GM12878 (cell line): ENCODE results near the gene FSTL4. TPM values are rescaled to one million over a fixed set of nuclear protein-coding genes. Genes with fewer than 3 reads are reported as not detected.

Source experiments
- ATAC-seq: fragments of 200-7000 bp; cut with Tn5 transposase; 3 replicates; pipeline ENCODE4 v1.9.1; 2020; ENCODE audit warnings: mild to moderate bottlenecking, moderate library complexity
- BruUV-seq: library from RNA; stranded (reverse); fragments of 400-500 nt; replicated peaks from 2 replicates; lab custom pipeline; 2021; lab: Mats Ljungman, UMichigan
- CTCF ChIA-PET: fragments of 300-600 bp; sonication (Branson Sonifier 250); formaldehyde crosslinking; extraction: SDS; loops from one replicate; lab custom pipeline; 2021; ENCODE audit warnings: inconsistent platforms; lab: Yijun Ruan, JAX
- POLR2A ChIA-PET: fragments of 350-600 bp; formaldehyde crosslinking; extraction: SDS; loops from one replicate; lab custom pipeline; 2021; ENCODE audit warnings: inconsistent platforms; lab: Charles Lee
- RAD21 ChIA-PET: fragments of 300-600 bp; sonication (Branson Sonifier 250); formaldehyde crosslinking; loops from one replicate; lab custom pipeline; 2023; ENCODE audit warnings: antibody characterized with exemption; ENCODE audit not compliant: unreplicated experiment; lab: Charles Lee
- SMC1A ChIA-PET: fragments of 300-600 bp; sonication (Branson Sonifier 250); formaldehyde crosslinking; loops from one replicate; lab custom pipeline; 2023; ENCODE audit not compliant: unreplicated experiment, uncharacterized antibody; lab: Charles Lee
- DNase-seq: peaks from one replicate; pipeline ENCODE4 v3.0.0-alpha.2; 2011; ENCODE audit warnings: low read depth, low spot score
- FAIRE-seq: peaks from 3 replicates; lab custom pipeline; 2011; peaks lifted over from hg19 to GRCh38; lab: Jason Lieb, UNC
- H2AFZ ChIP-seq: 2 replicates; pipeline ENCODE4 v1.6.0; 2011; ENCODE audit warnings: low read depth, low read length, control low read depth; ENCODE audit not compliant: control insufficient read depth
- H3K27ac ChIP-seq: 2 replicates; pipeline ENCODE4 v1.5.1; 2011; ENCODE audit warnings: control low read depth; ENCODE audit not compliant: control insufficient read depth, insufficient read depth
- H3K27me3 ChIP-seq, 2 experiments: replicated peaks in 1 of 2; 2 replicates each; pipeline versions ENCODE4 v1.6.0 to v1.6.1; 2011; ENCODE audit warnings: low read length in 1 of 2; ENCODE audit not compliant: control insufficient read depth in 2 of 2, insufficient read depth in 2 of 2
- H3K36me3 ChIP-seq, 2 experiments: 2 replicates each; pipeline ENCODE4 v1.5.1; 2011; ENCODE audit warnings: low read length in 1 of 2; ENCODE audit not compliant: control insufficient read depth in 2 of 2, insufficient read depth in 2 of 2
- H3K4me1 ChIP-seq: 2 replicates; pipeline ENCODE4 v1.6.1; 2011; ENCODE audit warnings: mild to moderate bottlenecking, low read length, moderate library complexity, mixed read lengths; ENCODE audit not compliant: control insufficient read depth, insufficient read depth
- H3K4me2 ChIP-seq: 2 replicates; pipeline ENCODE4 v1.6.0; 2011; ENCODE audit warnings: control low read depth; ENCODE audit not compliant: control insufficient read depth, insufficient read depth
- H3K4me3 ChIP-seq: fragments of 200-600 bp; sonication (generic); 2 replicates; pipeline ENCODE4 v1.5.1; 2016
- H3K79me2 ChIP-seq: 2 replicates; pipeline ENCODE4 v1.6.0; 2011; ENCODE audit warnings: low read length; ENCODE audit not compliant: control insufficient read depth, insufficient read depth
- H3K9ac ChIP-seq: 2 replicates; pipeline ENCODE4 v1.8.0; 2011; ENCODE audit warnings: low read length, control low read depth, mixed read lengths; ENCODE audit not compliant: control insufficient read depth, insufficient read depth
- H3K9me3 ChIP-seq: replicated peaks from 3 replicates; pipeline ENCODE4 v1.5.1; 2011; ENCODE audit warnings: mild to moderate bottlenecking, low read length; ENCODE audit not compliant: control insufficient read depth, insufficient read depth
- H4K20me1 ChIP-seq: 2 replicates; pipeline ENCODE4 v1.6.0; 2011; ENCODE audit not compliant: control insufficient read depth, insufficient read depth
- CREM ChIP-seq: IDR thresholded peaks from 2 replicates; pipeline ENCODE4 v1.6.1; 2014; ENCODE audit warnings: antibody characterized with exemption, low read depth
- ESRRA ChIP-seq: IDR thresholded peaks from 2 replicates; pipeline ENCODE4 v1.6.1; 2012; ENCODE audit warnings: mild to moderate bottlenecking, low read length, improper control_type of control experiment
- GATAD2B ChIP-seq: fragments of 450-650 bp; conservative IDR thresholded peaks from 2 replicates; pipeline ENCODE4 v1.6.1; 2017; ENCODE audit warnings: low read depth, mild to moderate bottlenecking, moderate library complexity
- IKZF1 ChIP-seq: fragments of 450-650 bp; conservative IDR thresholded peaks from 2 replicates; pipeline ENCODE4 v1.6.1; 2017; ENCODE audit warnings: antibody characterized with exemption, mild to moderate bottlenecking
- JUNB ChIP-seq: IDR thresholded peaks from 2 replicates; pipeline ENCODE4 v1.6.1; 2016; ENCODE audit warnings: antibody characterized with exemption, mild to moderate bottlenecking
- MEF2B ChIP-seq: fragments of 450-650 bp; IDR thresholded peaks from 2 replicates; pipeline ENCODE4 v1.6.1; 2018; ENCODE audit warnings: mild to moderate bottlenecking, moderate library complexity; ENCODE audit not compliant: partially characterized antibody, poor library complexity, severe bottlenecking
- MYC ChIP-seq: IDR thresholded peaks from 2 replicates; pipeline ENCODE4 v1.6.1; 2011; ENCODE audit warnings: mild to moderate bottlenecking, low read length, moderate library complexity, inconsistent platforms; ENCODE audit not compliant: insufficient read depth, insufficient replicate concordance, insufficient read length, severe bottlenecking
- SREBF2 ChIP-seq: IDR thresholded peaks from 2 replicates; pipeline ENCODE4 v1.6.1; 2012; ENCODE audit warnings: mild to moderate bottlenecking, low read length
- WGBS: methylation state at CpG from one replicate; pipeline ENCODE4 v1.1.6; 2016; ENCODE audit warnings: low lambda C conversion rate; ENCODE audit not compliant: insufficient replicate concordance, insufficient coverage; ENCODE audit errors: missing lambda C conversion rate; 5-methylcytosine and 5-hydroxymethylcytosine counted together
- in situ Hi-C: fragments of 300-500 bp; cut with MboI; formaldehyde crosslinking; loops from 9 replicates; pipeline ENCODE4 v1.14.3; 2018; ENCODE audit warnings: mixed read lengths
- intact Hi-C: fragments of 100-400 bp; cut with micrococcal nuclease; formaldehyde crosslinking; loops from one replicate; pipeline ENCODE4 v1.14.2; 2022; ENCODE audit not compliant: unreplicated experiment
- polyA plus RNA-seq, 11 experiments: library from polyadenylated mRNA; depleted of rRNA in 4 of 11; unstranded in 6 of 11; stranded (reverse) in 5 of 11; fragments of >200 nt; fragmentation: Nextera tagmentation in 4 of 11; fragmentation: Illumina TruSeq in 1 of 11; extraction: Ambion mirVana in 4 of 11; extraction: Trizol in 1 of 11; gene quantifications; 1 replicate in 1 of 11; 2 replicates in 10 of 11; pipeline versions ENCODE4 v1.2.1 to v1.2.3, GENCODE V29; 2011 to 2016; ENCODE audit warnings: inconsistent platforms in 2 of 11, missing spikeins in 2 of 11, low read depth in 1 of 11
- total RNA-seq, 4 experiments: library from RNA; depleted of rRNA in 3 of 4; stranded (reverse); fragments of >200 nt in 3 of 4; fragmentation: Illumina TruSeq in 1 of 4; extraction: Trizol in 1 of 4; gene quantifications; 2 replicates each; pipeline versions ENCODE4 v1.2.1 to v1.2.3, GENCODE V29; 2013 to 2021
- TF ChIP-seq, protein P1 (sequence below): fragments of 450-650 bp; formaldehyde crosslinking; IDR thresholded peaks from 2 replicates; pipeline ENCODE4 v1.4.0; 2020; ENCODE audit warnings: mild to moderate bottlenecking, moderate library complexity

FSTL4 gene
- total and polyA plus RNA-seq, 10 of the 15 experiments (the other 5 are each of a cell fraction or from before 2014, with no cell fraction given): 0.01 to 0.79 (median 0.21) TPM; not detected in 6

- CTCF ChIA-PET: interaction anchor here (0.9 to 1.7 kb wide), 2 partner anchors 9 to 46 kb away, joined by 3 to 7 read pairs; no protein-coding TSS in a partner anchor
- Histone ChIP-seq H3K4me3 (no peak overlapping the region), H3K4me2 (no peak overlapping the region), H3K79me2 (no peaks in the 10 kb centered on the region), H3K9ac (no peak overlapping the region), H3K27me3 (peaks cover 0 to 2% of the 10 kb centered on the region in 2 experiments; a peak in 1 of 4 replicates), H3K36me3 (no peaks in the 10 kb centered on the region), H4K20me1 (no peaks in the 10 kb centered on the region; the same call in 1 of the 2 replicates), H3K27ac (no peak overlapping the region), H3K9me3 (no peaks in the 10 kb centered on the region)
- RAD21 ChIA-PET: no interaction called here
- FAIRE-seq (no peak), ATAC-seq (no peak), DNase-seq (no peak)
- SMC1A ChIA-PET: no interaction called here
- BruUV-seq: no TSS peak
- WGBS: 23% methylated on average over 2 of the region's 2 CpGs
- in situ Hi-C loops: no loop called here
- intact Hi-C loops: no loop called here
- TF ChIP-seq JUNB (no peak), MYC (no peak), MEF2B (no peak), ESRRA (no peak), SREBF2 (no peak), IKZF1 (no peak), GATAD2B (no peak), CREM (no peak)
- TF ChIP-seq, protein P1, sequence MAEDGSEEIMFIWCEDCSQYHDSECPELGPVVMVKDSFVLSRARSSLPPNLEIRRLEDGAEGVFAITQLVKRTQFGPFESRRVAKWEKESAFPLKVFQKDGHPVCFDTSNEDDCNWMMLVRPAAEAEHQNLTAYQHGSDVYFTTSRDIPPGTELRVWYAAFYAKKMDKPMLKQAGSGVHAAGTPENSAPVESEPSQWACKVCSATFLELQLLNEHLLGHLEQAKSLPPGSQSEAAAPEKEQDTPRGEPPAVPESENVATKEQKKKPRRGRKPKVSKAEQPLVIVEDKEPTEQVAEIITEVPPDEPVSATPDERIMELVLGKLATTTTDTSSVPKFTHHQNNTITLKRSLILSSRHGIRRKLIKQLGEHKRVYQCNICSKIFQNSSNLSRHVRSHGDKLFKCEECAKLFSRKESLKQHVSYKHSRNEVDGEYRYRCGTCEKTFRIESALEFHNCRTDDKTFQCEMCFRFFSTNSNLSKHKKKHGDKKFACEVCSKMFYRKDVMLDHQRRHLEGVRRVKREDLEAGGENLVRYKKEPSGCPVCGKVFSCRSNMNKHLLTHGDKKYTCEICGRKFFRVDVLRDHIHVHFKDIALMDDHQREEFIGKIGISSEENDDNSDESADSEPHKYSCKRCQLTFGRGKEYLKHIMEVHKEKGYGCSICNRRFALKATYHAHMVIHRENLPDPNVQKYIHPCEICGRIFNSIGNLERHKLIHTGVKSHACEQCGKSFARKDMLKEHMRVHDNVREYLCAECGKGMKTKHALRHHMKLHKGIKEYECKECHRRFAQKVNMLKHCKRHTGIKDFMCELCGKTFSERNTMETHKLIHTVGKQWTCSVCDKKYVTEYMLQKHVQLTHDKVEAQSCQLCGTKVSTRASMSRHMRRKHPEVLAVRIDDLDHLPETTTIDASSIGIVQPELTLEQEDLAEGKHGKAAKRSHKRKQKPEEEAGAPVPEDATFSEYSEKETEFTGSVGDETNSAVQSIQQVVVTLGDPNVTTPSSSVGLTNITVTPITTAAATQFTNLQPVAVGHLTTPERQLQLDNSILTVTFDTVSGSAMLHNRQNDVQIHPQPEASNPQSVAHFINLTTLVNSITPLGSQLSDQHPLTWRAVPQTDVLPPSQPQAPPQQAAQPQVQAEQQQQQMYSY (CRISPR knock-in tag): no peak
- TF ChIP-seq, all 136 proteins: peak for 0
- no peaks in the 10 kb centered on the region for H3K4me1 ChIP-seq
- POLR2A ChIA-PET: no interaction called here
- no peak overlapping the region for H2AFZ ChIP-seq
Measured at GRCh38 chr5:133469252-133469651, 143.1 kb downstream of the FSTL4 start.
